HEK293T (cell line): ENCODE data around the gene RNF169.

ENCODE experiments used
- ARNT ChIP-seq: fragments of 450-650 bp; IDR thresholded peaks from 2 replicates; pipeline ENCODE4 v1.6.1; 2017; ENCODE audit warnings: mild to moderate bottlenecking
- BHLHE40 ChIP-seq: fragments of 450-650 bp; IDR thresholded peaks from 2 replicates; pipeline ENCODE4 v1.6.1; 2016; ENCODE audit warnings: mild to moderate bottlenecking, moderate library complexity, borderline replicate concordance
- CTBP1 ChIP-seq: fragments of 450-650 bp; IDR thresholded peaks from 2 replicates; pipeline ENCODE4 v1.6.1; 2016; ENCODE audit warnings: borderline replicate concordance
- ELF4 ChIP-seq: fragments of 450-650 bp; IDR thresholded peaks from 2 replicates; pipeline ENCODE4 v1.6.1; 2017; ENCODE audit warnings: antibody characterized with exemption
- FOXA1 ChIP-seq: fragments of 450-650 bp; IDR thresholded peaks from 2 replicates; pipeline ENCODE4 v1.6.1; 2016; ENCODE audit warnings: mild to moderate bottlenecking
- FOXK2 ChIP-seq: fragments of 450-650 bp; IDR thresholded peaks from 2 replicates; pipeline ENCODE4 v1.6.1; 2016; ENCODE audit warnings: mild to moderate bottlenecking
- FOXM1 ChIP-seq: fragments of 450-650 bp; IDR thresholded peaks from 2 replicates; pipeline ENCODE4 v1.6.1; 2017; ENCODE audit warnings: mild to moderate bottlenecking, borderline replicate concordance
- HDGF ChIP-seq: fragments of 450-650 bp; IDR thresholded peaks from 2 replicates; pipeline ENCODE4 v1.6.1; 2017; ENCODE audit warnings: antibody characterized with exemption, borderline replicate concordance
- L3MBTL2 ChIP-seq: fragments of 450-650 bp; conservative IDR thresholded peaks from 2 replicates; pipeline ENCODE4 v1.6.1; 2016; ENCODE audit warnings: mild to moderate bottlenecking
- LEF1 ChIP-seq: fragments of 450-650 bp; IDR thresholded peaks from 2 replicates; pipeline ENCODE4 v1.6.1; 2017; ENCODE audit warnings: mild to moderate bottlenecking, borderline replicate concordance
- SP1 ChIP-seq: fragments of 450-650 bp; IDR thresholded peaks from 2 replicates; pipeline ENCODE4 v1.6.1; 2017
- SUZ12 ChIP-seq: fragments of 450-650 bp; IDR thresholded peaks from 2 replicates; pipeline ENCODE4 v1.6.1; 2016; ENCODE audit warnings: mild to moderate bottlenecking
- TARDBP ChIP-seq: fragments of 450-650 bp; IDR thresholded peaks from 2 replicates; pipeline ENCODE4 v1.6.1; 2016
- ZNF384 ChIP-seq: fragments of 450-650 bp; IDR thresholded peaks from 2 replicates; pipeline ENCODE4 v1.6.1; 2016

- TF ChIP-seq FOXK2, result no peak
- TF ChIP-seq SP1, result no peak
- TF ChIP-seq ZNF384, result no peak
- TF ChIP-seq ARNT, result no peak
- TF ChIP-seq FOXA1, result no peak
- TF ChIP-seq TARDBP, result no peak
- no peak for TF ChIP-seq LEF1
- no peak for TF ChIP-seq SUZ12
- no peak for TF ChIP-seq L3MBTL2
- TF ChIP-seq CTBP1, result no peak
- no peak for TF ChIP-seq FOXM1
- TF ChIP-seq HDGF, result no peak
- no peak for TF ChIP-seq ELF4
- no peak for TF ChIP-seq BHLHE40
Measured at GRCh38 chr11:74743640-74744039, 5.0 kb upstream of the RNF169 start.
